K562 (cell line): ENCODE measurements around the gene PRPF39. TPM values are rescaled to one million over a fixed set of nuclear protein-coding genes. Genes with fewer than 3 reads are reported as not detected.

Experiments used
- ATAC-seq: fragments of 200-7000 bp; cut with Tn5 transposase; 3 replicates; pipeline ENCODE4 v1.9.1; 2020; ENCODE audit warnings: moderate library complexity
- BruUV-seq: library from RNA; stranded (reverse); fragments of 400-500 nt; replicated peaks from 2 replicates; lab custom pipeline; 2021; lab: Mats Ljungman, UMichigan
- CTCF ChIA-PET: fragments of 300-600 bp; formaldehyde crosslinking; extraction: SDS; loops from one replicate; lab custom pipeline; 2021; ENCODE audit warnings: low intra/inter-chr PET ratio; lab: Yijun Ruan, JAX
- POLR2A ChIA-PET: fragments of 300-600, 350-650 bp; sonication (Branson Sonifier 250); formaldehyde crosslinking; extraction: SDS; loops from one replicate; lab custom pipeline; 2021; ENCODE audit warnings: antibody characterized with exemption, inconsistent platforms; lab: Yijun Ruan, JAX
- DNase-seq, 4 experiments: peaks; one replicate each; pipeline versions ENCODE4 v3.0.0 to v3.0.0-alpha.2; 2011 to 2018; ENCODE audit warnings: low spot score in 3 of 4, mixed read lengths in 3 of 4; ENCODE audit errors: extremely low read depth in 1 of 4
- FAIRE-seq: peaks from 2 replicates; lab custom pipeline; 2011; peaks lifted over from hg19 to GRCh38; lab: Jason Lieb, UNC
- H2AFZ ChIP-seq: 2 replicates; pipeline ENCODE4 v1.6.0; 2011; ENCODE audit warnings: low read depth, low read length, control low read depth, inconsistent platforms
- H3K27ac ChIP-seq: fragments of 200-600 bp; 3 replicates; pipeline ENCODE4 v1.8.0; 2011; ENCODE audit warnings: low read depth, mild to moderate bottlenecking, control low read depth, inconsistent platforms, low read length, moderate library complexity, mixed read lengths; ENCODE audit errors: extremely low read depth
- H3K27me3 ChIP-seq, 2 experiments: fragments of 300-600 bp in 1 of 2; 2 replicates in 1 of 2; 3 replicates in 1 of 2; pipeline versions ENCODE4 v1.6.0 to v1.8.0; 2011; ENCODE audit warnings: inconsistent platforms in 2 of 2, low read length in 2 of 2, mild to moderate bottlenecking in 1 of 2, mixed read lengths in 1 of 2, moderate library complexity in 1 of 2; ENCODE audit not compliant: control insufficient read depth in 2 of 2, insufficient read depth in 2 of 2
- H3K36me3 ChIP-seq: fragments of 300-600 bp; 3 replicates; pipeline ENCODE4 v1.8.0; 2011; ENCODE audit warnings: mild to moderate bottlenecking, low read length, inconsistent platforms; ENCODE audit not compliant: control insufficient read depth, insufficient read depth
- H3K4me1 ChIP-seq, 2 experiments: fragments of 200-600 bp in 1 of 2; replicated peaks in 1 of 2; 2 replicates in 1 of 2; 3 replicates in 1 of 2; pipeline versions ENCODE4 v1.5.1 to v1.8.0; 2011; ENCODE audit warnings: inconsistent platforms in 2 of 2, low read length in 2 of 2, mild to moderate bottlenecking in 1 of 2, mixed read lengths in 1 of 2, moderate library complexity in 1 of 2; ENCODE audit not compliant: control insufficient read depth in 2 of 2, insufficient read depth in 2 of 2
- H3K4me2 ChIP-seq: 2 replicates; pipeline ENCODE4 v1.6.1; 2011; ENCODE audit warnings: low read length, control low read depth, inconsistent platforms, mixed read lengths; ENCODE audit not compliant: insufficient read depth
- H3K4me3 ChIP-seq: fragments of 200-600 bp; sonication (generic), shearing (Covaris generic); 2 replicates; pipeline ENCODE4 v1.5.1; 2016; ENCODE audit warnings: control low read depth, inconsistent platforms
- H3K79me2 ChIP-seq: fragments of 200-600 bp; 3 replicates; pipeline ENCODE4 v1.8.0; 2011; ENCODE audit warnings: low read length, inconsistent platforms; ENCODE audit not compliant: control insufficient read depth, insufficient read depth
- H3K9ac ChIP-seq, 2 experiments: 2 replicates each; pipeline versions ENCODE4 v1.6.0 to v1.6.1; 2011; ENCODE audit warnings: low read depth in 2 of 2, low read length in 2 of 2, control low read depth in 1 of 2, inconsistent platforms in 1 of 2, mild to moderate bottlenecking in 1 of 2, mixed read lengths in 1 of 2; ENCODE audit not compliant: insufficient read depth in 1 of 2
- H3K9me1 ChIP-seq: one replicate; pipeline ENCODE4 v1.6.0; 2011; ENCODE audit warnings: inconsistent platforms, mild to moderate bottlenecking, low read length, moderate library complexity; ENCODE audit not compliant: control insufficient read depth, insufficient read depth
- H3K9me3 ChIP-seq: replicated peaks from 2 replicates; pipeline ENCODE4 v1.5.1; 2011; ENCODE audit warnings: low read depth, low read length, inconsistent platforms; ENCODE audit not compliant: control insufficient read depth, insufficient read depth
- H4K20me1 ChIP-seq: replicated peaks from 2 replicates; pipeline ENCODE4 v1.6.1; 2011; ENCODE audit warnings: low read length, inconsistent platforms, mixed read lengths; ENCODE audit not compliant: control insufficient read depth, insufficient read depth
- CBX3 ChIP-seq, 2 experiments: IDR thresholded peaks; 1 replicate in 1 of 2; 2 replicates in 1 of 2; pipeline ENCODE4 v1.6.1; 2012; ENCODE audit warnings: inconsistent platforms in 2 of 2, low read length in 2 of 2, borderline replicate concordance in 1 of 2, control low read depth in 1 of 2
- ELK3 ChIP-seq: fragments of 450-650 bp; formaldehyde crosslinking; IDR thresholded peaks from 2 replicates; pipeline ENCODE4 v1.4.0; 2020; ENCODE audit warnings: mild to moderate bottlenecking
- ETV5 ChIP-seq: sonication (generic); formaldehyde crosslinking; IDR thresholded peaks from 2 replicates; pipeline ENCODE4 v1.4.0; 2020; ENCODE audit warnings: low read depth, mild to moderate bottlenecking, missing genetic modification reagents
- MTA1 ChIP-seq: fragments of 450-650 bp; IDR thresholded peaks from 2 replicates; pipeline ENCODE4 v1.6.1; 2017; ENCODE audit warnings: borderline replicate concordance
- PML ChIP-seq: IDR thresholded peaks from 2 replicates; pipeline ENCODE4 v1.6.1; 2012; ENCODE audit warnings: low read length, inconsistent platforms
- RBM15 ChIP-seq: fragments of 200-400 bp; formaldehyde crosslinking; IDR thresholded peaks from 2 replicates; pipeline ENCODE4 v1.6.1; 2018; ENCODE audit warnings: mild to moderate bottlenecking, low read length, moderate library complexity; ENCODE audit not compliant: insufficient read depth
- RBM25 ChIP-seq: fragments of 200-400 bp; formaldehyde crosslinking; IDR thresholded peaks from 2 replicates; pipeline ENCODE4 v1.6.1; 2018; ENCODE audit warnings: low read length, low read depth, moderate library complexity; ENCODE audit not compliant: severe bottlenecking
- SAFB ChIP-seq: fragments of 200-400 bp; formaldehyde crosslinking; IDR thresholded peaks from 2 replicates; pipeline ENCODE4 v1.6.1; 2017; ENCODE audit warnings: low read depth, low read length, borderline replicate concordance
- SIN3B ChIP-seq: fragments of 450-650 bp; IDR thresholded peaks from 2 replicates; pipeline ENCODE4 v1.6.1; 2017; ENCODE audit warnings: low read depth, mild to moderate bottlenecking, moderate library complexity
- SMARCC2 ChIP-seq: fragments of 450-650 bp; IDR thresholded peaks from 2 replicates; pipeline ENCODE4 v1.6.1; 2017; ENCODE audit warnings: antibody characterized with exemption, moderate library complexity, mild to moderate bottlenecking, low read depth
- SNIP1 ChIP-seq: fragments of 450-650 bp; IDR thresholded peaks from 2 replicates; pipeline ENCODE4 v1.7.1; 2017; ENCODE audit warnings: low read depth, mild to moderate bottlenecking
- SRF ChIP-seq, 2 experiments: fragments of 250-450, 450-650 bp in 1 of 2; sonication (Bioruptor Pico) in 1 of 2; sonication (generic) in 1 of 2; formaldehyde crosslinking; IDR thresholded peaks; 2 replicates each; pipeline versions ENCODE4 v1.5.0 to v1.5.1; 2020 to 2022; ENCODE audit warnings: mild to moderate bottlenecking in 1 of 2, missing genetic modification reagents in 1 of 2
- TCFL5 ChIP-seq: fragments of 250-450 bp; sonication (Bioruptor Pico); conservative IDR thresholded peaks from 2 replicates; pipeline ENCODE4 v1.6.1; 2021; ENCODE audit warnings: mild to moderate bottlenecking, moderate library complexity, matching md5 sums
- THRB ChIP-seq: fragments of 450-650 bp; formaldehyde crosslinking; conservative IDR thresholded peaks from 2 replicates; pipeline ENCODE4 v1.4.0; 2022; ENCODE audit warnings: mild to moderate bottlenecking, missing genetic modification characterization
- ZBTB12 ChIP-seq: fragments of 250-450 bp; sonication (Bioruptor Pico); IDR thresholded peaks from 2 replicates; pipeline ENCODE4 v1.4.0; 2020
- ZNF347 ChIP-seq: fragments of 450-650 bp; formaldehyde crosslinking; IDR thresholded peaks from 2 replicates; pipeline ENCODE4 v1.4.0; 2020; ENCODE audit warnings: low read depth, mild to moderate bottlenecking, moderate library complexity
- ZNF76 ChIP-seq: fragments of 250-450 bp; sonication (Bioruptor Pico); IDR thresholded peaks from 2 replicates; pipeline ENCODE4 v1.4.0; 2020; ENCODE audit warnings: mild to moderate bottlenecking, moderate library complexity, borderline replicate concordance
- WGBS: fragments of 100-300 bp; shearing (Covaris generic); methylation state at CpG from one replicate; pipeline ENCODE4 v1.1.6; 2016; ENCODE audit warnings: low coverage, mixed read lengths; ENCODE audit not compliant: insufficient coverage; ENCODE audit errors: missing lambda C conversion rate; 5-methylcytosine and 5-hydroxymethylcytosine counted together
- in situ Hi-C: fragments of 300-500 bp; cut with MboI; formaldehyde crosslinking; loops from 4 replicates; pipeline ENCODE4 v1.15.0; 2018; ENCODE audit warnings: inconsistent platforms, mixed read lengths
- intact Hi-C: fragments of 100-400 bp; cut with micrococcal nuclease; formaldehyde crosslinking; loops from 2 replicates; pipeline ENCODE4 v1.14.2; 2022
- polyA plus RNA-seq, 8 experiments: library from polyadenylated mRNA; depleted of rRNA in 4 of 8; stranded (reverse) in 5 of 8; unstranded in 3 of 8; fragments of >200 nt; fragmentation: Nextera tagmentation in 2 of 8; fragmentation: Illumina TruSeq in 1 of 8; extraction: Ambion mirVana in 2 of 8; extraction: Trizol in 1 of 8; gene quantifications; 2 replicates each; pipeline versions ENCODE4 v1.2.1 to v1.2.3, GENCODE V29; 2011 to 2014; ENCODE audit warnings: inconsistent platforms in 1 of 8, missing spikeins in 1 of 8
- total RNA-seq, 7 experiments: library from RNA; depleted of rRNA in 6 of 7; stranded (reverse); fragments of >200 nt in 6 of 7; fragmentation: Illumina TruSeq in 2 of 7; extraction: Trizol in 2 of 7; gene quantifications; 2 replicates each; pipeline versions ENCODE4 v1.2.1 to v1.2.3, GENCODE V29; 2011 to 2021; ENCODE audit warnings: low replicate concordance in 1 of 7

PRPF39 gene
- total and polyA plus RNA-seq, 9 of the 15 experiments (the other 6 are each of a cell fraction or from before 2014, with no cell fraction given): 13.3 to 50.4 (median 24.8) TPM

GRCh38 chr14:45123271-45123670 lies 39.4 kb downstream of the PRPF39 start:
- no peak for FAIRE-seq
- no peak for DNase-seq
- Histone ChIP-seq H3K36me3 (peaks cover 57% of the 10 kb centered on the region; the same call in 2 of the 3 replicates), H3K4me2 (no peak overlapping the region), H4K20me1 (no peaks in the 10 kb centered on the region), H3K4me1 (peaks cover 0 to 10% of the 10 kb centered on the region in 2 experiments; a peak in 2 of 5 replicates), H3K9me1 (no peaks in the 10 kb centered on the region), H3K9ac (no peak overlapping the region), H2AFZ (no peak overlapping the region), H3K27ac (no peak overlapping the region), H3K79me2 (no peaks in the 10 kb centered on the region), H3K4me3 (no peak overlapping the region), H3K27me3 (no peaks in the 10 kb centered on the region), H3K9me3 (no peaks in the 10 kb centered on the region)
- ATAC-seq: no peak
- TF ChIP-seq RBM25 (no peak), ZNF76 (no peak), SMARCC2 (no peak), PML (no peak), SRF (CRISPR knock-in tag; IDR thresholded peaks at IDR 0.05) (no peak), ELK3 (CRISPR knock-in tag) (no peak), SAFB (no peak), RBM15 (no peak), TCFL5 (CRISPR knock-in tag) (no peak), SNIP1 (no peak), SIN3B (no peak), ETV5 (CRISPR knock-in tag) (no peak), THRB (CRISPR knock-in tag) (no peak), CBX3 (IDR thresholded peaks at IDR 0.05; ENCODE audit: borderline replicate concordance in 1 of 2, low read length in 2 of 2) (no peak), MTA1 (no peak), ZNF347 (CRISPR knock-in tag) (no peak), ZBTB12 (CRISPR knock-in tag) (no peak)
- in situ Hi-C loops: no loop called here
- intact Hi-C loops: no loop called here
- WGBS: 84% methylated on average over 3 of the region's 3 CpGs
- ChIA-PET POLR2A (no interaction called here), CTCF (no interaction called here)
- no TSS peak for BruUV-seq
